HG03575 (cell line): ENCODE results near the gene NFAM1.

Experiments
- ATAC-seq: cut with Tn5 transposase; IDR thresholded peaks from one replicate; pipeline ENCODE4 v1.9.1; 2021; ENCODE audit not compliant: unreplicated experiment, insufficient number of reproducible peaks, low FRiP score; ENCODE audit errors: extremely low read depth

Gene NFAM1

DNA sequence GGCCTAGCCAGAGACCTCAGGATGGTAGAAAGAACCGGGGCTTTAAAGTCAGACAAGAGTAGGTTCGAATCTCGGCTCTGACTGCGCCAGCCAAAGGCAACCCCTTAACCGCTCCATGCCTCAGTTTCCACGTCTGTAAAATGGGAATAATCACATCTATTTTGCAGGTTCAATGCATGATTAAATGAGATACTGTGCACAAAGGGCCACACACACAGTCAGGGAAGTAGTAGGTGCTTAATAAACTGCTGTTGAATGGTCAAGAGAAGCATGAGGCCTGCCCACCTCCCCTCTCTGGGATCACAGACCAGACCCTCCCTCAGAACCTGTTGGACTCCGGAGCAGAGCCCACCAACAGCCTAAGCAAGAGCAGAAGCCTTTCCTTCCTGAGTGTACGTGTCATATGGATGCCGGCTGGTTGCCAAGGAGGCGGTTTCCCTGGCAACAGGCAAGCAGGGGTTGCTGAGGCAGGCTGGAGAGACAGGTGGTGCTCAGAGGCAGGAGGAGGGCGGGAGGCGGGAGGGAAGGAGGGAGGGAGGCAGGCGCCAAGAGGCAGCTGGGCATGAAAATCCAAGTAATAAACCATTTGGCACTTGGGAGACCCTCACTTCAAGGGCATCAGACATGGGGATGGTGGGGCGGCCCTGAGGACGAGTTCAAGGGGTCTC is 43.9 kb downstream of the NFAM1 start:
- ATAC-seq, result no peak

DNA sequence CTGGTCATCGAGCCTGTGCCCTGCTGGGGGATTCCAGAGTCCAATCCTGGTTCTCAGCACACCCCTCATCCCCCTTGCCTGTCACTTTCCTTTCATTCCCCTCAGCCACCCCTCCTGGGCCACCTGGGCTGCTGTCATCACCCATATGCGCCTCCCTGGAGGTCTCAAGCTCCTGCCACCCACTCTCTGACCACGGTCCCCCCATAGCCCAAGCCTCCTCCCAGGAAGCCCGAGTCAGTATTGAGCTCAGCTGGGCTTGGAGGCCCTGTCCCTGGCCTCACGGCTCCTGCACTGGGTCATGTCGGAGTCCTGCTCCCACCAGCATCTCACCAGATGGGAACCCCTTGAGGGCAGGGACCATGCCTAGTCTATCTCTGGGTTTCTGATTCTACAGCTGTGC is 44.6 kb downstream of the NFAM1 start:
- no peak for ATAC-seq

DNA sequence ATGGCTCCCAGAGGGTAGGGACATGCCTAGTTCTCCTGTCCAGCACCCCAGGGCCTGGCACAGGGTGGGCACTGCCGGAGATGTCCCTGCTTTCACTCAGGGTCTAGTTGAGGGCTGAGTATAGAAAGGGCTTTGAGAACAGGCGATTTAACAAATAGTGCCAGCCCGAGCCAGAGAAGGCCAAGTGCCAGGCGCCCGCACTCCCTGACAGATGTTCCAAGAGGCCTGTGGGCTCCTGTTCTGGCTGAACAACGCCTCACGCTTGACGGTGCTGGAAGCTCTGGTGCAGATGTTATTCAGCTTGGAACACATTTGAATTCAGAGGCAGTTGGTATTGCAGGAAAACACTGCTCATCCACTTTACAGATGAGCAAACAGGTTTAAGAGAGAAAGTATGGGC is 46.5 kb downstream of the NFAM1 start:
- no peak for ATAC-seq

DNA sequence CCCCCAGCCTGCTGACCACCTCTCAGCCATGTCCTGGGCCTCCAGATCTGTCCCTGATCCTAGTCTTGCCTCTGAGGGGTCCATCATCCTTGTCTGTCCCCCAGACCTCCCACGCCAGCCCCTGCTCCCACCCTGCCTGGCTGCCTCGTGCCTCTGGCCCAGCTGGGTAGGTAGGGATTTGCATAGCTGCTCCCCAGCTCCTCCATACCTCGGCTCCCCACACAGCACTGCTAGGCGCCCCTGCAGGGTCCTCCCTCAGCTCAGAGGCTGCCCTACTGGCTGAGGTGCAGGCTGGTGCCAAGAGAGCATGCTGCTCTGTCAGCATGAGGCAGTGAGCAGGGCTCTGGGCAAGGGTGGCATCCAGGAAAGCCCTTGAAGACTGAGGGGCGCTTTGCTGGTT is 47.7 kb downstream of the NFAM1 start:
- ATAC-seq, result no peak

DNA sequence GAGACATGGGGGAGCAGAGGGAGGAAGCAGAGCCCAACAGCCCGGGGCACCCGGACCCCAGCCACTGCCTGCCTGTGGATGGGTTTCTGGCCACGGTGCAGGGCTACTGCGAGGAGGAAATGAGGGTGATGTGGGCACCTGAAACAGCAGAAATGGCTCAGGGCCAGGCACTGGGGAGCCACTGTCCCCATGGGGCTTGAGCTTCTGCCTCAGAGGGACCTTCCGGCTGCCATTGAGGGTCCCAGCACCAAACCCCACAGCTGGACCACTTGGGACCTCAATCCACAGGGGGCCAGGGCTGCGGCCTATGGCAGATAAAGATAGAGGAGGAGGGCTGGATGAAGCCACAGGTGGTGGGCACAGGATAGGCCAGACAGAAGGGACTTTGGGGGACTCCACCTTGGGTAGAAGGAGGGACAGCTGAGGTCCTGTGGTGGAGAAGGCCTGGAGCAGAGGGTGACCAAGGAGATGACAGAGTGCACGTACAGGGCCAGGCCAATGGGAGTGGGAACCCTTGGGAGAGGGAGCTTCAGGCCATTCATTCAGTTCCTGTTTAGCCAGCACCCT is 48.3 kb downstream of the NFAM1 start:
- no peak for ATAC-seq

DNA sequence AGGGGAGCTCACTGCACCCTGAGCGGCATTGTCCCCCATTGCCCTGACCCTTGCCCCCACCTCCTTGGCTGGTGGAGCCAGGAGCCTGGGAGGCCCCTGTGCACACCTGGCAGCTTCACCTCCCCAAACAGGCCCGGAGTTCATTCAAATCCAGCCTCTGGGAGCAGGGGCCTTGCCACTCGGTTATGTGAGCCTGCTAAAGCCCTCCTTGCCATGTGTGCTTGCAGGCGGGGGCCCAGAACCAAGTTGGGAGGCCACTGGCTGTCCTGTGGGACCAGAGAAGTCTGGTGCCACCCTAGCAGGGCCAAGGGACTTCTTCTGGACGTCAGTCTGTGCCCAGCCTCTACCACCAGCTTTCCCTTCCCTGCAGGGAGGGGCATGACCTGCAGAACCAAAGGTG is 48.9 kb downstream of the NFAM1 start:
- no peak for ATAC-seq

DNA sequence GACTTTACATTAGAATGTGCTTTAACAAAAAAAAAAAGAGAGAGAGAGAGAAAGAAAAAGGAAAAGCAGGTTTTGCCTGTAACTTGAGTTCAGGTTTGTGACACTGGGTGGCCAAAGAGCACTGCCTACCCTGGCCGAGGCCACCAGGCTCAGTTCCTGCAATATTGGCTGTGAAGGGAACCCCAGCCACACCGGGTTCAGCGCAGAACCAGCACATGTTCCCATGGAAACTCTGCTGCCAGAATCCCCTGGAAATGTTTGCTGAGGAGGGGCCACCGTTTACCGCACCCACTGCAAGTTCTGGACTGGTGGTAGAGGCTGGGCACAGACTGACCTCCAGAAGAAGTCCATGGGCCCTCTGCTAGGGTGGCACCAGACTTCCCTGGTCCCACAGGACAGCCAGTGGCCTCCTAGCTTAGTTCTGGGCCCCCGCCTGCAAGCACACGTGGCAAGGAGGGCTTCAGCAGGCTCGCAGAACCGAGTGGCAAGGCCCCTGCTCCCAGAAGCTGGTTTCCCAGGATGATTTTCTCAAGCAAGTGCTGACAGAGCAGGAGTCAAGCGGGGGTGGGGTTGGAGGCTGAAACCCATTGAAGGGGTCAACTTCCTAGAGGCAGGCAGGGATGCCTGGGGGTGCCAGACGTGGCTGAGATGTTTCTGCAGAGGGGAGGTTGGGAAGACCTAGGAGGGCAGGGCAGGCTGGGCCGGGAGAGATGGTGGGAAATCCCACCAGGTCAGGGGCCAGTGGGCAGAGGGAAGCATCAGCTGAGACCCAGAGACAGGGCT is 51.2 kb downstream of the NFAM1 start:
- no peak for ATAC-seq

DNA sequence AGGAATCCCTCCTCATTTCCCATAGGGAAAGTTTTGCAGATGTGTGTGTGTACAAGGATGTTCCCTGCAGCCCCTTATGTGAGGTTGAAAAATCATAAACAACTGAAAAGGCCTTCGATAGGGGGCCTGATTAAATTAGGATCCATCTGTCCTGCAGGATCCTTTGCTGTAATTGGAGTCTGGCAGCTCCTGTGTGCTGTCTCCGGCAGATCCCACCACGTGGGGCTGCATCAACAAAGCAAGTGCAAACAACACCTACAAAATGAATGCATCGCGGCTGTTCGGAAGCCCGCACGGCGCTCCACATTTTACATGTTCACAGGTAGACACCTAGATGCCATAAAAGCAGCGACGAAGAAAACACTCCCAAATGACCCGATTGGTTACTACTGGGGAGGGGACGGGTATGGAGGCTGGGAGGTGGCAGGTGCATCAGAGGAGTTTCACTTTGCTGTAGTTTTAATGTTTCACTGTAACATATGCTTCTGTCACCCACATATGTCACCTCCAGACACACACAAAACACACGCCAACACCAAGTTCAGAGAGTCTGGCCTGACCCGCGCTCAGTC is 52.2 kb downstream of the NFAM1 start:
- no peak for ATAC-seq

DNA sequence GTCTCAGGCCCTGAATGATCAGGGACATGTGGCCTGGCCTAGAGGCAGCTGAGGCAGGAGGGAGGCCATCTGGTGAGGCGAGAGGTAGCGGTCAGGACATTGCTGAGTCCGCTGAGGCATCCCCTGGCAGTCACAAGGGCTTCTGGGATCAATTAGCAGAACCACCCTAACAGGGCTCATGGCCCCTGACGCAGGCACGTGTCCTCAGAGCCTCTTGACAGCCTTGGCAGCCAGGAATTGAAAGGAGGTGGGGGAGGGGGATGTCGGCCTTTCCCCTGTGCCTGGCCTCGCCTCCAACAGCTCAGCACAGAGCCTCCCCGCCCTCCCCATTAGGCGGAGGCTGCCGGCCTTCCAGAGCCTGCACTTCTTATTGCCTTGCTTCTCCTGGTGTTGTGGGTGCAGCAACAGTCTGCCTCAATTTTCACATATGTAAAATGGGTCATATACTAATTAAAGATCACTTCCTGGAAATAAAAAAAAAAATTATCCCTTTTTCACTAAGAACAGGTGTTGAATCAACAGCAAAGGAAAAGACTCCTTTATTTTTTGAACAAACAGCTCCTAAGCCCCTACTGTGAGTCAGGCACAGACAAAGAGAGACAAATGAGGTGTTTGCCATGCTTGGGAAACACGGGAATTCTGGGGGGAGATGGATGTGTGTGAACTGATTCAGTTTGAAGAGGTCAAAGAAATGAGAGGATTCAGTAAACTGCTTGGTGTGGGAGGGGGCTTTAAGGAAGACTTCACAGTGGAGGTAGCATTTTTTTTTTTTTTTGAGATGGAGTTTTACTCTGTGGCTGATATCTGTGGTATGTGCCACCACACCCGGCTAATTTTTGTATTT is 55.3 kb downstream of the NFAM1 start:
- no peak for ATAC-seq

DNA sequence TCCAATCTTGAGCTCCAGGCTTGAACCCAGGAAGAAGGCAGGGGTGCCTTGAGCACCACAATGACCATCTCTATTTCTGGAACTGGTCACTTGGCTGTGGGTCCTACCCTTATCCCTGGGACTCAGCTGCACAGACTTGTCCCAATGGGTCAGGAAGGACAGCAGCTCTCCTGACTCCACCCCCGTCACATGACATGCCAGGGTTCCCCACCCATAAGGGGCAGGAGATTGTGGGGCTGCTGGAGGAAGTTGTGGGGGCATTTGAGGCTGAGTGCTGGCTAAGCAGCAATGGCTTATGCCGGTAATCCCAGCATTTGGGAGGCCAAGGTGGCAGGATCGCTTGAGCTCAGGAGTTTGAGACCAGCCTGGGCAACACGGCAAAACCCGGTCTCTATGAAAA is 56.2 kb downstream of the NFAM1 start:
- no peak for ATAC-seq

DNA sequence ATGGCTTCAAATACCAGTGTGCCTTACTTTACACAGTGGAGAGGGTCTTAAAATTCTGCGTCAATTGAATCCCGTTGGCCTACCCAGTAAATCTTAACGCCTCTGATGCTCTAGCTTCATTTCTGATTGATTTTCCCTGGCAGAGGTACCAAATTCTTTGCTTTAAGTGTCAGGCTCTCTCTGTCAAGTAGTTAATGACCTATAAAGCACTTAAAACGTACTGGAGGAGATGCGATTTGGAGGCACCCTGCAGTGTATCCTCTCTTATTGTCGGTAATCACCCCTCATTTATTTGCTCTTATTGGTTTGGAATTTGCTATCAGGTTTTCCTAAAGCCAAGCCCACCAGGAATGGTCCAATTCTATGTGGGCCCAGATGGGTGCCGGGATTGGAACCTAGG is 59.2 kb downstream of the NFAM1 start:
- ATAC-seq, result no peak

DNA sequence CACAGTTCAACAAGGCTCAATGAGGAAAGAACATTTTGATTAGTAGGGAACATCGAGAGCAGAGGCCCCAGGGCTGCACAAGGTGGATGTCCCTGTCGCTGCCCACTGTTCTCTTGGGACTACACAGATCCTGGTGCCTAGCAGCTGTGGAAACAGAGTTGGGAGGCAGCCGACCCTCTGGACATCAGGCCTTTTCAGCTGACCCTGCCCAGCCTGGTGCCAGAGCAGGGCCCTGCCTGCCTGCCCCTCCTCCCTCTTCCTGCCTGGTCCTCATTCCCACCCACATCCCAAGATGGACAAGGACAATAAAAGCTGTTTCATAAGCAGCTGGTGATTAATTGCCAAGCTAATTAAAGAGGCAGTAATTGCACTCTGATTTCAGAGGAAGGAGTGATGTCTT is 60.7 kb downstream of the NFAM1 start:
- ATAC-seq, result no peak

DNA sequence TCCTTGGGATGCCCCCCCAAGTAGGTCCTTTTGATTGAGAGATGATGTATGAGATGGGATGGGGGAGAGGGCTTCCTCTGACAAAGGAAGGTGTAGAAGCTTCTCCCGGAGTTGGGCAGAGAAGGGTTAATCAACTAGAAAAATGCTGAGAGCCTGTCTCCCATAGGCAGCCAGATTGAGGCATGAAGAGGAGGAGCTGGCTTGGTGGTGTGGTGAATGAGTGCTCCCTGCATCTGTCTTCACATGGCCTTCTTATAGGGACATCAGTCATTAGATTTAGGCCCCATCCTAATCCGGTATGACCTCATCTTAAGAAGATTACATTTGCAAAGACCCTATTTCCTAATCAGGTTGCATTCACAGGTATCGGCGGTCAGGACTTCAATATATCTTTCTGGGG is 61.1 kb downstream of the NFAM1 start:
- ATAC-seq, result no peak

DNA sequence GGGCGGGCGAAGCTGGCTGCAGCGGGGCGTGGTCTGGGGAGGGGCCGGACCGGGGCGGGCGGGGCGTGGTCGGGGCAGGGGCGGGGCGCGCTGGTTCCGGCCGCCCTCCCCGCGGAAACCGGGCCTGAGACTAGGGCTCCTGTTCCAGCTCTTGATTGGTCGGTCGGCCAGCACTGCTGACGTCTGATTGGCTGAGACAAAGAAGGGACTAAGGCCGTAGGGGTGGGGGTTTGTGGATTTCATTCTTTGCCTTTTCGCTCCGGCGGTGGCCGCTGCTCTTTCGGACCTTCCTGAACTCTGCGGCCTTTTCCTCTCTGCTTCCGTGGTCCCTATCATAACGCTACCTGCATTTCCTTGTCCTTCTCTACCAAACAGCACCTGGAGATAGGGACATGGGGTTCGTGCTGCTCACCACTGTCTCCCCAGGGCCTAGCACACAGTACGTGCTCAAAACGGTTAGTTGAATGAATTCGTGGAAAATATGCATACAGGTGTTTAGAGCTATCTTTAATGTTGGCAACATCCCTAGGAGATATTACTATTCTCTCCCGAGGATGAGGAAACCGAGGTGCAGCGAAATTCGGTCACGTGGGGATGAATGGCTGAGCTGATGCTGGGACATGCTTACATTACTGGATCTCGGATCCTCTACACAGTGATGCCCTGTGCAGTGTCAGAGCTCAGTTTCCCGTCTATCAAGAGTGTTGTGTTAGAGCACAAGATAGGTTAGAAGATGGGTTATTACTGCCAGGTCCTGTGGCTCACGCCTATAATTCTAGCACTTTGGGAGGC is 62.8 kb downstream of the NFAM1 start:
- ATAC-seq, result peak; percentile 69

DNA sequence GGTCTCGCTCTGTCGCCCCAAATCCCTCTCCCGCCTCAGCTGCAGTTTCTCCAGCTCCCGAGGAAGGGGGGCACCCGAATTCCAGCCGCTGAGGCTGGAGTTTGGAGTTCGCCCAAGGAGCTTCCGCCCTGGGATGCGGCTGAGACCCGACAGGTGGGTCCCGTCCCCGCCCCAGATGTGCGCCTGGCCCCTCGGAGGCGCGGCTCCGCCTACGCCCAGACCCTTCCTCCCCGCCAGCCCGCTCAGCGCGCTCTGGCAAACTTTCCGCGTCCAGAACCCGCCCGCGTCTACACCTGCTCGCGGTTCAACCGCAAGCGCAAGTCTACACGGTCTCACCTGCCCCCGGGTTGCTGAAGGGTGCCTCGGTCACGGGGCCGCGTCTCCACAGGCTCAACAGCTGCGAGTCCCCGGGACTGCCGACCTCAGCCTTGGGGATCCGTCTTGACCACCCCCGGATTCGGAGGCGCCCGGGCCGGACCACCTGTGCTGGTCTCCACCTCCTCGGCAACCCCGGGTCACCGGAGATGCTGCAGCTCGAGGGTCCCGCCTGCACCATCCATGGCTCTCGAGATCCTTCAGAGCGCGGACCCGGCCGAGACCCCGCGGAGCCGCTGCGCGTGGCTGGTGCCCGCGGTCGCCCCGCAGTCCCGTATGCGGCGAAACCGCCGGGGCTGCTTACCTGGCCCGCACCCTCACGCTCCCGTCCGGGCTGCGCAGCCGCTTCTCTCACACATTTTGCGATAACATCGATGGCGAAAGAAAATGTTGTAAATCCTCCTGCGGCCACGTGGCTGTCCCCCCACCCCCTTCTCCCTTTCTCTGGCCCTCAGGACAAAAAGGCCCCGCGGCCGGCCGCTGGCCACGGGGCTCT is 63.6 kb downstream of the NFAM1 start:
- no peak for ATAC-seq

DNA sequence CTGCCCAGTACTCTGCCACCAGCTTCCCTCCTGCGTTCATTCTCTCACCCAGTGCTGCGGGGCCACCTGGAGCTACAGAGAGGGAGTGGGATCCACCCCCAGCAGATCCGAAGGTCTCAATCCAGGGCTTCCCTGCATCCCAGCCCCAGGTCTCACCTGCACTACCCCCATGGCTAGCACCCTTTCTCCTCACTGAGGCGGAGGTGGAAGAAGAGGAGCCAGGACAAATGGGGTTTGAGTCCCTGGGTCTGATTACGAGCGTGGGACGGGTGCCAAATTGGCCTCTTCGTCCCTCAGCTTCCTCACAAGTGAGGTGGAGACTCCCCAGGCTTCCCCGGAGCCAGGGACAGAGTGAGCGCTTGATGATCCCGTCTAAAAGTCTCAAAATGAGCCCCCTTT is 64.2 kb downstream of the NFAM1 start:
- ATAC-seq, result no peak

DNA sequence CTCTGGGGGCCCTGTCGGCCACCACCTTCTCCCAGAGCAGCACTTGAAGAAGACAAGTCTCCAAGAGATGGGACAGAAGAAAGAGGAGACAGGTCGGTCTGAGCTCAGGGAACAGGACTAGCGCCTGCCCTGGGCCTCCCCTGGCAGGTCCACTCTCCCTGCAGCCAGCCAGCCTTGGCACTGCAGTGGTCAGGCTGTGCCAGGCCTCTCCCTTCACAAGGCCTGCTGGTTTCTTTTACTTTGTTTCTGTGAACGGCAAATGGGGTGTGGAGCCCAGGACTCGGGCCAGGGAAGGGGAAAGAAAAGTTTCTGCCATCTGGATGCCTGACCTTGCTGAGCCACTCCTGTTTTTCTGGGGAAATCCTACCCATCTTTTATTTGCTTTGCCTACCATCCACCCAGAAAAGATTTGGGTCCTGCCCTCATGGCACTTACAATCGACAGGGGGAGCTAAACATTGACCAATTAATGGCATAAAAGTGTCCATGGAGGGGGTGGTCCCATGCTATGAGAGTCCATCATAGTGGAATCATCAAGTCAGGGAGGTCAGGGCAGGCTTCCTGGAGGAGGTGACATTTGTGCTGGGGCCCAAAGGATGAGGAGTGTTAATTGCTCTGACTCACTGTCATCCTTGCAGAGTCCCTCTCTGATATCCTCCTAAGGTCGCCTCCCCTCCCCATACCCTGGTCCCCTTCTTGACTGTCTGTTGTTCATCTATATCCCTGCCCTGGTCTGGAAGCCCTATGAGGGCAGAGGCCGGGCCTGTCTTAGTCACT is 65.2 kb downstream of the NFAM1 start:
- ATAC-seq, result no peak
